Caco-2 (cell line): Measurements from ENCODE around the gene TMEM156. TPM values are rescaled to one million over a fixed set of nuclear protein-coding genes. Genes with fewer than 3 reads are reported as not detected.

Experiments used
- BruUV-seq: library from RNA; stranded (reverse); fragments of 400-500 nt; replicated peaks from 2 replicates; lab custom pipeline; 2021; lab: Mats Ljungman, UMichigan
- CTCF ChIA-PET: fragments of 300-600 bp; sonication (Branson Sonifier 250); formaldehyde crosslinking; loops from one replicate; lab custom pipeline; 2022; ENCODE audit warnings: antibody characterized with exemption; lab: Charles Lee
- POLR2A ChIA-PET: fragments of 300-600 bp; sonication (Branson Sonifier 250); formaldehyde crosslinking; loops from one replicate; lab custom pipeline; 2022; ENCODE audit warnings: antibody characterized with exemption; lab: Charles Lee
- DNase-seq, 2 experiments: peaks; one replicate each; pipeline versions ENCODE4 v3.0.0 to v3.0.0-alpha.2; 2020 to 2022
- H3K27me3 ChIP-seq: replicated peaks from 2 replicates; pipeline ENCODE4 v1.6.0; 2011; ENCODE audit warnings: low read length; ENCODE audit not compliant: control insufficient read depth, insufficient read depth
- H3K36me3 ChIP-seq: 2 replicates; pipeline ENCODE4 v1.5.1; 2011; ENCODE audit warnings: low read length; ENCODE audit not compliant: control insufficient read depth, insufficient read depth
- H3K4me1 ChIP-seq: fragments of 250-450 bp; sonication (Bioruptor Pico); 2 replicates; pipeline ENCODE4 v1.5.1; 2020; ENCODE audit warnings: mild to moderate bottlenecking
- H3K4me3 ChIP-seq: 2 replicates; pipeline ENCODE4 v1.5.1; 2011; ENCODE audit warnings: low read depth, mild to moderate bottlenecking, control low read depth, low read length
- H3K9me3 ChIP-seq: fragments of 250-450 bp; sonication (Bioruptor Pico); 2 replicates; pipeline ENCODE4 v1.5.1; 2020; ENCODE audit warnings: mild to moderate bottlenecking, moderate library complexity
- H3K27ac Mint-ChIP-seq: one replicate; pipeline ENCODE4 v1.8.0; 2022; ENCODE audit warnings: mixed read lengths; ENCODE audit not compliant: unreplicated experiment
- H3K27me3 Mint-ChIP-seq: one replicate; pipeline ENCODE4 v1.8.0; 2022; ENCODE audit warnings: mixed read lengths; ENCODE audit not compliant: insufficient read depth, unreplicated experiment
- H3K36me3 Mint-ChIP-seq: one replicate; pipeline ENCODE4 v1.8.0; 2022; ENCODE audit warnings: mild to moderate bottlenecking, mixed read lengths; ENCODE audit not compliant: insufficient read depth, unreplicated experiment
- H3K4me1 Mint-ChIP-seq: one replicate; pipeline ENCODE4 v1.8.0; 2022; ENCODE audit warnings: low read depth, mixed read lengths; ENCODE audit not compliant: unreplicated experiment
- H3K4me3 Mint-ChIP-seq: one replicate; pipeline ENCODE4 v1.8.0; 2022; ENCODE audit warnings: mild to moderate bottlenecking, moderate library complexity, mixed read lengths; ENCODE audit not compliant: unreplicated experiment
- H3K9me3 Mint-ChIP-seq: one replicate; pipeline ENCODE4 v1.8.0; 2022; ENCODE audit warnings: mixed read lengths; ENCODE audit not compliant: unreplicated experiment
- intact Hi-C: fragments of 100-400 bp; cut with micrococcal nuclease; formaldehyde crosslinking; loops from one replicate; pipeline ENCODE4 v1.10.0; 2022; ENCODE audit not compliant: unreplicated experiment
- total RNA-seq: library from RNA; stranded (reverse); gene quantifications from 2 replicates; pipeline ENCODE4 v1.2.3, GENCODE V29; 2022
- TF ChIP-seq, protein P1 (sequence below), 2 experiments: fragments of 200-600 bp in 1 of 2; IDR thresholded peaks; 1 replicate in 1 of 2; 2 replicates in 1 of 2; pipeline versions ENCODE4 v1.5.1 to v1.8.0; 2011 to 2022; ENCODE audit warnings: antibody characterized with exemption in 1 of 2, control low read depth in 1 of 2, inconsistent platforms in 1 of 2, low read depth in 1 of 2, low read length in 1 of 2, mild to moderate bottlenecking in 1 of 2, moderate library complexity in 1 of 2; ENCODE audit not compliant: insufficient read depth in 1 of 2, severe bottlenecking in 1 of 2, unreplicated experiment in 1 of 2

TMEM156 gene
- total RNA-seq, 1 experiment from 2014 or later, result not detected

DNA sequence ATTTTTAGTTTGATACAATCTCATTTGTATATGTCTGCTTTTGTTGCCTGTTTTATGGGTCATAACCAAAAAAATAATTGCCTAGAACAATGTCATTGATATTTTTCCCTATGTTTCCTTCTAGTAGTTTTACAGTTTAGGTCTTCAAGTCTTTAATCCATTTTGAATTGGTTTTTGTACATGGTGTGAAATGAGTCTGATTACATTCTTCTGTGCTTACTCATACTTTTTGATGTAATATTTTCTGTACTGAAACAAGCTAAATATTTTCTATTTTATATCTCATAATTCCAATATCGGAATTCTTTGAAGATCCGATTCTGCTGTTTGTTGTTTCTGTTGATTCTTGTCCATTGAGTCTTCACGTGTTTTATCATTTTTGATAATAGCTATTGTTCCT is 10.6 kb downstream of the TMEM156 start:
- Mint-ChIP-seq H3K27ac (no peak overlapping the region), H3K36me3 (no peaks in the 10 kb centered on the region), H3K4me1 (no peaks in the 10 kb centered on the region), H3K27me3 (no peaks in the 10 kb centered on the region), H3K4me3 (no peak overlapping the region), H3K9me3 (peaks cover 12% of the 10 kb centered on the region)
- Histone ChIP-seq H3K9me3 (no peaks in the 10 kb centered on the region; the same call in 1 of the 2 replicates), H3K4me1 (no peaks in the 10 kb centered on the region), H3K36me3 (no peaks in the 10 kb centered on the region), H3K4me3 (no peak overlapping the region), H3K27me3 (no peaks in the 10 kb centered on the region)
- intact Hi-C loops, result no loop called here
- ChIA-PET CTCF (no interaction called here), POLR2A (no interaction called here)
- TF ChIP-seq, protein P1, sequence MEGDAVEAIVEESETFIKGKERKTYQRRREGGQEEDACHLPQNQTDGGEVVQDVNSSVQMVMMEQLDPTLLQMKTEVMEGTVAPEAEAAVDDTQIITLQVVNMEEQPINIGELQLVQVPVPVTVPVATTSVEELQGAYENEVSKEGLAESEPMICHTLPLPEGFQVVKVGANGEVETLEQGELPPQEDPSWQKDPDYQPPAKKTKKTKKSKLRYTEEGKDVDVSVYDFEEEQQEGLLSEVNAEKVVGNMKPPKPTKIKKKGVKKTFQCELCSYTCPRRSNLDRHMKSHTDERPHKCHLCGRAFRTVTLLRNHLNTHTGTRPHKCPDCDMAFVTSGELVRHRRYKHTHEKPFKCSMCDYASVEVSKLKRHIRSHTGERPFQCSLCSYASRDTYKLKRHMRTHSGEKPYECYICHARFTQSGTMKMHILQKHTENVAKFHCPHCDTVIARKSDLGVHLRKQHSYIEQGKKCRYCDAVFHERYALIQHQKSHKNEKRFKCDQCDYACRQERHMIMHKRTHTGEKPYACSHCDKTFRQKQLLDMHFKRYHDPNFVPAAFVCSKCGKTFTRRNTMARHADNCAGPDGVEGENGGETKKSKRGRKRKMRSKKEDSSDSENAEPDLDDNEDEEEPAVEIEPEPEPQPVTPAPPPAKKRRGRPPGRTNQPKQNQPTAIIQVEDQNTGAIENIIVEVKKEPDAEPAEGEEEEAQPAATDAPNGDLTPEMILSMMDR (IDR thresholded peaks at IDR 0.05; ENCODE audit: insufficient read depth in 1 of 2, low read depth in 1 of 2, low read length in 1 of 2, severe bottlenecking in 1 of 2, unreplicated experiment in 1 of 2), result no peak
- DNase-seq, result no peak
- BruUV-seq, result no TSS peak

DNA sequence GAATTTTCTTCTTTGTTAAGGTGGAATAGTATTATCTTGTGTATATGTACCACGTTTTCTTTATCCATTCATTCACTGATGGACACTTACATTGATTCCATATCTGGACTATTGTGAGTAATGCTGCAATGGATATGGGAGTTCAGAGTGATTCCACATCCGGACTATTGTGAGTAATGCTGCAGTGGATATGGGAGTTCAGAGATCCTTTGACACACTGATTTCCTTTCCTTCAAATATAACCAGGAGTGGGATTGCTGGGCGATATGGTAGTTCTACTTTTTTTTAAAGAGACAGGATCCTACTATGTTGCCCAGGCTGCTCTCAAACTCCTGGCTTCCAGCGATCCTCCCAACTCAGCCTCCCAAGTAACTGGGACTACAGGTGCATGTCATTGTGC is 12.1 kb downstream of the TMEM156 start:
- intact Hi-C loops, result no loop called here
- no peak for DNase-seq
- Histone ChIP-seq H3K4me3 (no peak overlapping the region), H3K9me3 (peaks cover 3% of the 10 kb centered on the region), H3K36me3 (no peaks in the 10 kb centered on the region), H3K4me1 (no peaks in the 10 kb centered on the region), H3K27me3 (no peaks in the 10 kb centered on the region)
- Mint-ChIP-seq H3K4me1 (no peaks in the 10 kb centered on the region), H3K9me3 (peaks cover 27% of the 10 kb centered on the region), H3K27me3 (no peaks in the 10 kb centered on the region), H3K27ac (no peak overlapping the region), H3K4me3 (no peak overlapping the region), H3K36me3 (no peaks in the 10 kb centered on the region)
- TF ChIP-seq, protein P1 (IDR thresholded peaks at IDR 0.05; ENCODE audit: insufficient read depth in 1 of 2, low read depth in 1 of 2, low read length in 1 of 2, severe bottlenecking in 1 of 2, unreplicated experiment in 1 of 2), result no peak
- CTCF ChIA-PET, result no interaction called here
- POLR2A ChIA-PET, result no interaction called here
- no TSS peak for BruUV-seq

DNA sequence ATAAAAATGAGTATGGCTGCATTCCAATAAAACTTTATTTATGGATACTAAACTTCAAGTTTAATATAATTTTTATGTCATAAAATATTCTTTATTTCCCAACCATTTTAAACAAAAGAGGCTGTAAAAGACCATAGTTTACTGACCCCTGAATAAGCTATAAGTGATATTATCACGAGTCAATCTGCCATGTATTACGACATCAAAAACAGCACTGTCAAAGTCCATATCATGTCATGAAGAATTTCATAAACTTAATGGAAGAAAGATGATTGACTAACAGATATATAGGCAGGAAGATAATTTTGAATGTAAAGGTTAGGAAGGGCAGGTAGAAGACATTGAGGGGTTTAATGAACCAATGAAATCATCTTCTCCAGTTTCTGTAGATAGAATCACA is 18.2 kb downstream of the TMEM156 start:
- DNase-seq, result no peak
- H3K9me3 ChIP-seq, result peaks cover 7% of the 10 kb centered on the region
- intact Hi-C loops, result no loop called here
- no peaks in the 10 kb centered on the region for H3K27me3 ChIP-seq
- Mint-ChIP-seq H3K4me3 (no peak overlapping the region), H3K9me3 (peaks cover 24% of the 10 kb centered on the region), H3K36me3 (no peaks in the 10 kb centered on the region), H3K27me3 (no peaks in the 10 kb centered on the region), H3K27ac (no peak overlapping the region), H3K4me1 (no peaks in the 10 kb centered on the region)
- ChIA-PET CTCF (no interaction called here), POLR2A (no interaction called here)
- no peaks in the 10 kb centered on the region for H3K4me1 ChIP-seq
- no peaks in the 10 kb centered on the region for H3K36me3 ChIP-seq
- TF ChIP-seq, protein P1 (IDR thresholded peaks at IDR 0.05; ENCODE audit: insufficient read depth in 1 of 2, low read depth in 1 of 2, low read length in 1 of 2, severe bottlenecking in 1 of 2, unreplicated experiment in 1 of 2), result no peak
- no TSS peak for BruUV-seq
- H3K4me3 ChIP-seq, result no peak overlapping the region
